DOHH2 (cell line): Measurements from ENCODE around the gene TPSG1.

Experiments used
- H3F3A ChIP-seq: fragments of 200-600 bp; sonication (generic), shearing (Covaris generic); 2 replicates; pipeline ENCODE4 v1.6.0; 2016; ENCODE audit warnings: antibody characterized with exemption, mild to moderate bottlenecking; ENCODE audit not compliant: control insufficient read depth, insufficient read depth
- H3K27ac ChIP-seq: fragments of 200-600 bp; sonication (generic); 2 replicates; pipeline ENCODE4 v1.5.1; 2014; ENCODE audit warnings: low read depth, mild to moderate bottlenecking, low read length, moderate library complexity
- H3K27me3 ChIP-seq: fragments of 200-600 bp; sonication (generic); 2 replicates; pipeline ENCODE4 v1.6.1; 2014; ENCODE audit warnings: mild to moderate bottlenecking, low read length, mixed read lengths; ENCODE audit not compliant: control insufficient read depth
- H3K36me3 ChIP-seq: fragments of 200-600 bp; sonication (generic); 2 replicates; pipeline ENCODE4 v1.6.1; 2014; ENCODE audit warnings: mild to moderate bottlenecking, low read length, moderate library complexity, mixed read lengths; ENCODE audit not compliant: control insufficient read depth
- H3K4me1 ChIP-seq: fragments of 200-600 bp; sonication (generic); 2 replicates; pipeline ENCODE4 v1.6.1; 2014; ENCODE audit warnings: mild to moderate bottlenecking, low read length, mixed read lengths; ENCODE audit not compliant: control insufficient read depth
- H3K4me2 ChIP-seq: fragments of 200-600 bp; sonication (generic); 2 replicates; pipeline ENCODE4 v1.6.0; 2014; ENCODE audit warnings: mild to moderate bottlenecking, low read length, moderate library complexity
- H3K4me3 ChIP-seq: fragments of 200-600 bp; sonication (generic); 2 replicates; pipeline ENCODE4 v1.5.1; 2014; ENCODE audit warnings: mild to moderate bottlenecking, low read length, mixed read lengths
- H3K79me2 ChIP-seq: fragments of 200-600 bp; sonication (generic); 2 replicates; pipeline ENCODE4 v1.6.1; 2014; ENCODE audit warnings: mild to moderate bottlenecking, low read length, mixed read lengths; ENCODE audit not compliant: control insufficient read depth
- H3K9me2 ChIP-seq: fragments of 200-600 bp; sonication (generic); replicated peaks from 2 replicates; pipeline ENCODE4 v1.6.1; 2014; ENCODE audit warnings: mild to moderate bottlenecking, low read length, mixed read lengths; ENCODE audit not compliant: control insufficient read depth
- H3K9me3 ChIP-seq: fragments of 200-600 bp; sonication (generic); 2 replicates; pipeline ENCODE4 v1.6.1; 2014; ENCODE audit warnings: antibody characterized with exemption, low read length, mixed read lengths; ENCODE audit not compliant: control insufficient read depth, insufficient read depth
- H4K20me1 ChIP-seq: fragments of 200-600 bp; sonication (generic); 2 replicates; pipeline ENCODE4 v1.6.0; 2014; ENCODE audit warnings: low read depth, mild to moderate bottlenecking, antibody characterized with exemption, low read length, moderate library complexity; ENCODE audit not compliant: control insufficient read depth, insufficient read depth
- CTCF ChIP-seq: fragments of 200-600 bp; sonication (generic); IDR thresholded peaks from one replicate; pipeline ENCODE4 v1.5.1; 2014; ENCODE audit warnings: antibody characterized with exemption, mild to moderate bottlenecking, low read depth, low read length; ENCODE audit not compliant: poor library complexity, severe bottlenecking
- EZH2phosphoT487 ChIP-seq: fragments of 200-600 bp; sonication (generic); IDR thresholded peaks from 2 replicates; pipeline ENCODE4 v1.6.1; 2017; ENCODE audit warnings: borderline replicate concordance, mild to moderate bottlenecking, antibody characterized with exemption, low read length, moderate library complexity, mixed read lengths

The TPSG1 gene

GRCh38 chr16:1194665-1195392, 30.2 kb downstream of the TPSG1 start:
- Histone ChIP-seq H3K27ac (no peak overlapping the region), H3K4me2 (no peak overlapping the region)

GRCh38 chr16:1193825-1194581, 31.1 kb downstream of the TPSG1 start:
- Histone ChIP-seq H3K9me2 (no peaks in the 10 kb centered on the region), H3K4me3 (no peak overlapping the region), H3F3A (no peaks in the 10 kb centered on the region), H3K27ac (no peak overlapping the region), H3K4me1 (no peaks in the 10 kb centered on the region), H3K9me3 (no peaks in the 10 kb centered on the region), H3K4me2 (no peak overlapping the region), H4K20me1 (no peaks in the 10 kb centered on the region), H3K27me3 (no peaks in the 10 kb centered on the region), H3K36me3 (no peaks in the 10 kb centered on the region), H3K79me2 (no peaks in the 10 kb centered on the region)
- no peak for TF ChIP-seq CTCF
- TF ChIP-seq EZH2phosphoT487, result no peak

More at GRCh38 chr16:1194665-1195392, 30.2 kb downstream of the TPSG1 start:
- Histone ChIP-seq H3K9me3 (no peaks in the 10 kb centered on the region), H3F3A (no peaks in the 10 kb centered on the region), H3K79me2 (no peaks in the 10 kb centered on the region), H3K4me1 (no peaks in the 10 kb centered on the region), H3K4me3 (no peak overlapping the region), H3K27me3 (no peaks in the 10 kb centered on the region), H4K20me1 (no peaks in the 10 kb centered on the region), H3K36me3 (no peaks in the 10 kb centered on the region), H3K9me2 (no peaks in the 10 kb centered on the region)
- no peak for TF ChIP-seq EZH2phosphoT487
- TF ChIP-seq CTCF, result peak; percentile 87

GRCh38 chr16:1193143-1193824, 31.8 kb downstream of the TPSG1 start:
- H3K36me3 ChIP-seq, result no peaks in the 10 kb centered on the region
- H3F3A ChIP-seq, result no peaks in the 10 kb centered on the region
- H3K79me2 ChIP-seq, result no peaks in the 10 kb centered on the region
- no peaks in the 10 kb centered on the region for H3K9me3 ChIP-seq
- H3K27ac ChIP-seq, result no peak overlapping the region
- H3K9me2 ChIP-seq, result no peaks in the 10 kb centered on the region
- H3K4me3 ChIP-seq, result no peak overlapping the region
- no peaks in the 10 kb centered on the region for H3K4me1 ChIP-seq
- no peaks in the 10 kb centered on the region for H3K27me3 ChIP-seq
- TF ChIP-seq EZH2phosphoT487 (no peak), CTCF (no peak)
- H4K20me1 ChIP-seq, result no peaks in the 10 kb centered on the region
- no peak overlapping the region for H3K4me2 ChIP-seq
